Measurements from ENCODE around the gene ZC3H14.

Gene ZC3H14

GRCh38 chr14:88554457-88555286 is 8.2 kb upstream of the ZC3H14 start, which contains the start of gene PTPN21:
TSS of gene PTPN21 (minus strand) at chr14:88555007. CDS start at chr14:88550417, 4,590 bp downstream.
- no peak for TF ChIP-seq CTCF (conservative IDR thresholded peaks at IDR 0.05)
- peak within 1 kb of the TSS; percentile 96 for H3K27ac ChIP-seq

- no peak for TF ChIP-seq CTCF (conservative IDR thresholded peaks at IDR 0.05)
- no peak overlapping the region for H3K27ac ChIP-seq
Observed at GRCh38 chr14:88556581-88556980, 6.3 kb upstream of the ZC3H14 start.

- H3K27ac ChIP-seq, result no peak overlapping the region
- peak; percentile 78 for TF ChIP-seq CTCF (conservative IDR thresholded peaks at IDR 0.05)
Observed at GRCh38 chr14:88559852-88560251, 3.0 kb upstream of the ZC3H14 start.

- H3K27ac ChIP-seq, result peak overlapping the region; percentile 94
- no peak for TF ChIP-seq CTCF (conservative IDR thresholded peaks at IDR 0.05)
Observed at GRCh38 chr14:88562532-88562830, 356 bp upstream of the ZC3H14 start.

- no peak for TF ChIP-seq CTCF (conservative IDR thresholded peaks at IDR 0.05)
- peak overlapping the region; percentile 94 for H3K27ac ChIP-seq
Observed at GRCh38 chr14:88563845-88564244, 1.0 kb downstream of the ZC3H14 start.

- no peak for TF ChIP-seq CTCF (conservative IDR thresholded peaks at IDR 0.05)
- peak overlapping the region; percentile 94 for H3K27ac ChIP-seq
Observed at GRCh38 chr14:88565427-88565826, 2.6 kb downstream of the ZC3H14 start.

- no peak for TF ChIP-seq CTCF (conservative IDR thresholded peaks at IDR 0.05)
Observed at GRCh38 chr14:88568196-88568595, 5.4 kb downstream of the ZC3H14 start.

More at GRCh38 chr14:88568196-88568595, 5.4 kb downstream of the ZC3H14 start:
- H3K27ac ChIP-seq, result no peak overlapping the region

All from VCaP (cell line).